Peyer's patch (tissue), 4 donors: ENCODE results near the gene LDB3.

Experiments
- CTCF ChIP-seq, 6 experiments: fragments of 450-650 bp in 4 of 6; fragments of 200-600 bp in 2 of 6; sonication (generic) in 1 of 6; IDR thresholded peaks; one replicate each; pipeline ENCODE4 v1.5.1; 2017 to 2019; ENCODE audit warnings: antibody characterized with exemption in 6 of 6, mild to moderate bottlenecking in 3 of 6, moderate library complexity in 1 of 6
- POLR2A ChIP-seq, 2 donors: fragments of 450-650 bp; IDR thresholded peaks; one replicate each; pipeline ENCODE4 v1.5.1; 2017; ENCODE audit warnings: antibody characterized with exemption in 2 of 2, mild to moderate bottlenecking in 2 of 2, moderate library complexity in 2 of 2

- no peak for TF ChIP-seq CTCF (IDR thresholded peaks at IDR 0.05)
- TF ChIP-seq POLR2A (IDR thresholded peaks at IDR 0.05): no peak
Measured at GRCh38 chr10:86682675-86683074, 14.4 kb downstream of the LDB3 start.
